HG03139 (cell line): ENCODE measurements around the gene TMEM259.

ENCODE experiments used
- ATAC-seq: cut with Tn5 transposase; IDR thresholded peaks from one replicate; pipeline ENCODE4 v1.9.1; 2021; ENCODE audit not compliant: unreplicated experiment

Gene TMEM259

GRCh38 chr19:1017906-1018305 is 3.0 kb downstream of the TMEM259 start:
- no peak for ATAC-seq

- ATAC-seq, result no peak
Observed at GRCh38 chr19:1017115-1017905, 3.6 kb downstream of the TMEM259 start.

GRCh38 chr19:1016647-1017114 is 4.2 kb downstream of the TMEM259 start:
- ATAC-seq, result no peak

GRCh38 chr19:1015782-1016646 is 4.9 kb downstream of the TMEM259 start:
- ATAC-seq, result no peak

- ATAC-seq, result no peak
Observed at GRCh38 chr19:1015061-1015781, 5.7 kb downstream of the TMEM259 start.

- ATAC-seq, result no peak
Observed at GRCh38 chr19:1014161-1015060, 6.5 kb downstream of the TMEM259 start.

GRCh38 chr19:1013218-1013617 is 7.7 kb downstream of the TMEM259 start:
- ATAC-seq, result no peak

- no peak for ATAC-seq
Observed at GRCh38 chr19:1012334-1012733, 8.6 kb downstream of the TMEM259 start.

- ATAC-seq, result no peak
Observed at GRCh38 chr19:1011831-1012333, 9.0 kb downstream of the TMEM259 start.

- no peak for ATAC-seq
Observed at GRCh38 chr19:1010586-1011510, 10.1 kb downstream of the TMEM259 start.

- ATAC-seq, result no peak
Observed at GRCh38 chr19:1009981-1010538, 10.9 kb downstream of the TMEM259 start.

GRCh38 chr19:1009041-1009980 is 11.6 kb downstream of the TMEM259 start:
- no peak for ATAC-seq

- ATAC-seq, result no peak
Observed at GRCh38 chr19:1008268-1009040, 12.5 kb downstream of the TMEM259 start.

GRCh38 chr19:1007399-1008251 is 13.3 kb downstream of the TMEM259 start:
- ATAC-seq, result no peak

GRCh38 chr19:1006711-1007398 is 14.1 kb downstream of the TMEM259 start:
- no peak for ATAC-seq
